H1 (cell line): ENCODE measurements around the gene DISP3.

ENCODE experiments used
- CBX8 ChIP-seq: fragments of 300-800, 300-1000 bp; sonication (generic); IDR thresholded peaks from 2 replicates; pipeline ENCODE4 v1.7.1; 2016; ENCODE audit warnings: low read depth, low read length, borderline replicate concordance
- CREB1 ChIP-seq: IDR thresholded peaks from 2 replicates; pipeline ENCODE4 v1.6.1; 2012; ENCODE audit warnings: inconsistent platforms
- EZH2 ChIP-seq: fragments of 200-600 bp; sonication (generic); IDR thresholded peaks from 2 replicates; pipeline ENCODE4 v1.7.1; 2012; ENCODE audit warnings: low read depth, mild to moderate bottlenecking, moderate library complexity, low read length, inconsistent platforms; ENCODE audit not compliant: severe bottlenecking
- MAX ChIP-seq: IDR thresholded peaks from 2 replicates; pipeline ENCODE4 v1.6.1; 2012; ENCODE audit warnings: inconsistent platforms
- POLR2A ChIP-seq, 2 experiments: IDR thresholded peaks; 1 replicate in 1 of 2; 2 replicates in 1 of 2; pipeline ENCODE4 v1.6.1; 2011; ENCODE audit warnings: low read depth in 2 of 2, low read length in 2 of 2, mild to moderate bottlenecking in 2 of 2; ENCODE audit errors: control extremely low read depth in 1 of 2
- POLR2AphosphoS5 ChIP-seq: IDR thresholded peaks from 2 replicates; pipeline ENCODE4 v1.6.1; 2011; ENCODE audit warnings: low read depth, low read length
- SP1 ChIP-seq: IDR thresholded peaks from 2 replicates; pipeline ENCODE4 v1.6.1; 2011; ENCODE audit warnings: low read depth, low read length
- ZNF274 ChIP-seq: IDR thresholded peaks from 2 replicates; pipeline ENCODE4 v1.7.0; 2012; ENCODE audit warnings: low read length, borderline replicate concordance; ENCODE audit errors: extremely low read depth

GRCh38 chr1:11525516-11525915 lies 46.6 kb downstream of the DISP3 start:
- TF ChIP-seq POLR2A (IDR thresholded peaks at IDR 0.05; ENCODE audit: control extremely low read depth in 1 of 2, low read depth in 2 of 2, low read length in 2 of 2): no peak
- TF ChIP-seq SP1: no peak
- no peak for TF ChIP-seq MAX
- TF ChIP-seq EZH2: no peak
- TF ChIP-seq CBX8: no peak
- no peak for TF ChIP-seq POLR2AphosphoS5
- no peak for TF ChIP-seq ZNF274
- no peak for TF ChIP-seq CREB1
